BJ (cell line): ENCODE data around the gene ONECUT3. TPM values are rescaled to one million over a fixed set of nuclear protein-coding genes. Genes with fewer than 3 reads are reported as not detected.

Experiments
- CTCF ChIA-PET: fragments of 350-600 bp; formaldehyde crosslinking; extraction: SDS; loops from one replicate; lab custom pipeline; 2021; ENCODE audit warnings: antibody characterized with exemption, inconsistent platforms; lab: Yijun Ruan, JAX
- POLR2A ChIA-PET: fragments of 300-600 bp; sonication (Branson Sonifier 250); formaldehyde crosslinking; extraction: SDS; loops from one replicate; lab custom pipeline; 2021; ENCODE audit warnings: antibody characterized with exemption; lab: Charles Lee
- DNase-seq: peaks from one replicate; pipeline ENCODE4 v3.0.0-alpha.2; 2011; ENCODE audit warnings: low read depth
- H3K27me3 ChIP-seq: 2 replicates; pipeline ENCODE4 v1.6.0; 2011; ENCODE audit warnings: low read length; ENCODE audit not compliant: control insufficient read depth, insufficient read depth
- H3K36me3 ChIP-seq: 2 replicates; pipeline ENCODE4 v1.5.1; 2011; ENCODE audit warnings: low read length; ENCODE audit not compliant: control insufficient read depth, insufficient read depth
- H3K4me3 ChIP-seq: 2 replicates; pipeline ENCODE4 v1.5.1; 2011; ENCODE audit warnings: low read depth, mild to moderate bottlenecking, control low read depth, low read length
- CTCF ChIP-seq: IDR thresholded peaks from 2 replicates; pipeline ENCODE4 v1.5.1; 2011; ENCODE audit warnings: low read depth, mild to moderate bottlenecking, control low read depth, inconsistent platforms, low read length, moderate library complexity; ENCODE audit not compliant: insufficient read depth
- polyA plus RNA-seq: library from polyadenylated mRNA; depleted of rRNA; stranded (reverse); fragments of >200 nt; gene quantifications from 2 replicates; pipeline ENCODE4 v1.2.3, GENCODE V29; 2011

ONECUT3 gene
- polyA plus RNA-seq, 1 experiment, result not detected

GRCh38 chr19:1766800-1767352 is 13.6 kb downstream of the ONECUT3 start:
- CTCF ChIA-PET, result interaction anchor here (0.6 to 5.8 kb wide), 22 partner anchors 15 to 257 kb away, joined by 3 to 87 read pairs (median 3); no protein-coding TSS in a partner anchor
- Histone ChIP-seq H3K4me3 (no peak overlapping the region), H3K36me3 (no peaks in the 10 kb centered on the region), H3K27me3 (peaks cover 41% of the 10 kb centered on the region)
- POLR2A ChIA-PET, result no interaction called here
- DNase-seq, result no peak
- no peak for TF ChIP-seq CTCF

GRCh38 chr19:1767464-1767933 is 14.2 kb downstream of the ONECUT3 start:
- H3K27me3 ChIP-seq, result peaks cover 37% of the 10 kb centered on the region
- peak; percentile 98 for TF ChIP-seq CTCF
- ChIA-PET CTCF (interaction anchor here (0.7 to 5.8 kb wide), 25 partner anchors 13 to 258 kb away, joined by 3 to 87 read pairs (median 3); no protein-coding TSS in a partner anchor), POLR2A (no interaction called here)
- no peaks in the 10 kb centered on the region for H3K36me3 ChIP-seq
- no peak for DNase-seq
- H3K4me3 ChIP-seq, result no peak overlapping the region

GRCh38 chr19:1768248-1768647 is 14.9 kb downstream of the ONECUT3 start:
- no peak overlapping the region for H3K4me3 ChIP-seq
- H3K36me3 ChIP-seq, result no peaks in the 10 kb centered on the region
- peak; percentile 39 for TF ChIP-seq CTCF
- ChIA-PET CTCF (interaction anchor here (0.7 to 5.8 kb wide), 22 partner anchors 13 to 222 kb away, joined by 3 to 87 read pairs (median 3); partner anchors contain the start of gene UQCR11), POLR2A (no interaction called here)
- peaks cover 34% of the 10 kb centered on the region for H3K27me3 ChIP-seq
- no peak for DNase-seq

GRCh38 chr19:1768918-1769644 is 15.8 kb downstream of the ONECUT3 start:
- TF ChIP-seq CTCF, result no peak
- Histone ChIP-seq H3K27me3 (peaks cover 39% of the 10 kb centered on the region), H3K4me3 (no peak overlapping the region), H3K36me3 (no peaks in the 10 kb centered on the region)
- CTCF ChIA-PET, result interaction anchor here (0.7 to 5.8 kb wide), 18 partner anchors 12 to 223 kb away, joined by 3 to 87 read pairs (median 4); partner anchors contain the start of gene UQCR11
- no peak for DNase-seq
- POLR2A ChIA-PET, result no interaction called here

- H3K27me3 ChIP-seq, result peaks cover 36% of the 10 kb centered on the region
- CTCF ChIA-PET, result interaction anchor here (1.0 to 2.8 kb wide), 3 partner anchors 12 to 226 kb away, joined by 3 to 18 read pairs (median 3); no protein-coding TSS in a partner anchor
These were observed 16.3 kb downstream of the ONECUT3 start for GRCh38 chr19:1769645-1769985.

More at GRCh38 chr19:1769645-1769985, 16.3 kb downstream of the ONECUT3 start:
- Histone ChIP-seq H3K4me3 (no peak overlapping the region), H3K36me3 (no peaks in the 10 kb centered on the region)
- no peak for DNase-seq
- POLR2A ChIA-PET, result no interaction called here
- no peak for TF ChIP-seq CTCF
